ENCODE results near the gene SKIDA1.

DNA sequence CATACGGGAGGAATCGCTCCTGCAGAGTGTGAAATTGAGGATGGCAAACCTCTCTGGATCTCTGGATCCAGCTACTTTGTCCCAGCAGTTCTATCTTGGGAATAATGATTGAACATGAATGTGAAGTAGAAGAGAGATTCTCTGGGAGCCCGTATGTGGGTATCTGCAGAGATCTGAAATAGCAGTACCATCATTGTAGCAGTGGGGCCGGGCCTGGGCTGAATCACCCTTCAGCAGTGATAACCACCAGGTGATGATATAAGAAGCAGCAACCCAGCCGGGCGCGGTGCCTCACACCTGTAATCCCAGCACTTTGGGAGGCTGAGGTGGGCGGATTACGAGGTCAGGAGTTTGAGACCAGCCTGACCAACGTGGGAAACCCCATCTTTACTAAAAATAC is 51.9 kb downstream of the SKIDA1 start:
- TF ChIP-seq POLR2A (IDR thresholded peaks at IDR 0.05; ENCODE audit: extremely low read depth, insufficient read length) (no peak), MYC (IDR thresholded peaks at IDR 0.05; ENCODE audit: low read depth, low read length) (no peak)
- TF ChIP-seq, protein P1, sequence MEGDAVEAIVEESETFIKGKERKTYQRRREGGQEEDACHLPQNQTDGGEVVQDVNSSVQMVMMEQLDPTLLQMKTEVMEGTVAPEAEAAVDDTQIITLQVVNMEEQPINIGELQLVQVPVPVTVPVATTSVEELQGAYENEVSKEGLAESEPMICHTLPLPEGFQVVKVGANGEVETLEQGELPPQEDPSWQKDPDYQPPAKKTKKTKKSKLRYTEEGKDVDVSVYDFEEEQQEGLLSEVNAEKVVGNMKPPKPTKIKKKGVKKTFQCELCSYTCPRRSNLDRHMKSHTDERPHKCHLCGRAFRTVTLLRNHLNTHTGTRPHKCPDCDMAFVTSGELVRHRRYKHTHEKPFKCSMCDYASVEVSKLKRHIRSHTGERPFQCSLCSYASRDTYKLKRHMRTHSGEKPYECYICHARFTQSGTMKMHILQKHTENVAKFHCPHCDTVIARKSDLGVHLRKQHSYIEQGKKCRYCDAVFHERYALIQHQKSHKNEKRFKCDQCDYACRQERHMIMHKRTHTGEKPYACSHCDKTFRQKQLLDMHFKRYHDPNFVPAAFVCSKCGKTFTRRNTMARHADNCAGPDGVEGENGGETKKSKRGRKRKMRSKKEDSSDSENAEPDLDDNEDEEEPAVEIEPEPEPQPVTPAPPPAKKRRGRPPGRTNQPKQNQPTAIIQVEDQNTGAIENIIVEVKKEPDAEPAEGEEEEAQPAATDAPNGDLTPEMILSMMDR (IDR thresholded peaks at IDR 0.05; ENCODE audit: low read depth, low read length), result no peak
